GM19455 (cell line): ENCODE data around the gene TIMM17A.
"Not testable (repeated sequence)": the region's sequence is repeated elsewhere in the genome, so short reads cannot be mapped to it uniquely, and the experiment has no call there.

Experiments used
- ATAC-seq: cut with Tn5 transposase; IDR thresholded peaks from one replicate; pipeline ENCODE4 v1.9.1; 2021; ENCODE audit not compliant: unreplicated experiment

The TIMM17A gene

GRCh38 chr1:202014060-202014459 lies 58.8 kb downstream of the TIMM17A start:
- ATAC-seq: no peak

DNA sequence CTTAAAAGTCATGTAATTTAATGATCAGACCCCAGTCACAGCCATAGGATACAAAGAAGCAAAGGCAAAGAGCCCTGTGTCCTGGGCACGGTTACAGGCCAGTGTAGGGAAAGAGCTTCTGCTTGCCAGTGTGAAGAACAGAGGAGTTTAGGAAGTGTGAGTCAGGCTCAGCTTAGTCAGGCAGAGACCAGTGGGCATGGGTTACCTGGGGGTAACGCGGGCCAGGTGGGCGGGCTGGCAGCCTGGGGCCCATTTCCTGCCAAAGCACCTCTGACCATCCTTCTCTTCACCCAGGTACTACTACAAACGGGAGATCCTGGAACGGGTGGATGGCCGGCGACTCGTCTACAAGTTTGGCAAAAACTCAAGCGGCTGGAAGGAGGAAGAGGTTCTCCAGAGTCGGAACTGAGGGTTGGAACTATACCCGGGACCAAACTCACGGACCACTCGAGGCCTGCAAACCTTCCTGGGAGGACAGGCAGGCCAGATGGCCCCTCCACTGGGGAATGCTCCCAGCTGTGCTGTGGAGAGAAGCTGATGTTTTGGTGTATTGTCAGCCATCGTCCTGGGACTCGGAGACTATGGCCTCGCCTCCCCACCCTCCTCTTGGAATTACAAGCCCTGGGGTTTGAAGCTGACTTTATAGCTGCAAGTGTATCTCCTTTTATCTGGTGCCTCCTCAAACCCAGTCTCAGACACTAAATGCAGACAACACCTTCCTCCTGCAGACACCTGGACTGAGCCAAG lies 59.8 kb downstream of the TIMM17A start:
- no peak for ATAC-seq

DNA sequence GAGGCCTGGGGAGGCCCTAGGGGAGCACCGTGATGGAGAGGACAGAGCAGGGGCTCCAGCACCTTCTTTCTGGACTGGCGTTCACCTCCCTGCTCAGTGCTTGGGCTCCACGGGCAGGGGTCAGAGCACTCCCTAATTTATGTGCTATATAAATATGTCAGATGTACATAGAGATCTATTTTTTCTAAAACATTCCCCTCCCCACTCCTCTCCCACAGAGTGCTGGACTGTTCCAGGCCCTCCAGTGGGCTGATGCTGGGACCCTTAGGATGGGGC lies 60.3 kb downstream of the TIMM17A start:
- no peak for ATAC-seq

GRCh38 chr1:202016022-202016810 lies 60.9 kb downstream of the TIMM17A start:
- ATAC-seq: no peak

DNA sequence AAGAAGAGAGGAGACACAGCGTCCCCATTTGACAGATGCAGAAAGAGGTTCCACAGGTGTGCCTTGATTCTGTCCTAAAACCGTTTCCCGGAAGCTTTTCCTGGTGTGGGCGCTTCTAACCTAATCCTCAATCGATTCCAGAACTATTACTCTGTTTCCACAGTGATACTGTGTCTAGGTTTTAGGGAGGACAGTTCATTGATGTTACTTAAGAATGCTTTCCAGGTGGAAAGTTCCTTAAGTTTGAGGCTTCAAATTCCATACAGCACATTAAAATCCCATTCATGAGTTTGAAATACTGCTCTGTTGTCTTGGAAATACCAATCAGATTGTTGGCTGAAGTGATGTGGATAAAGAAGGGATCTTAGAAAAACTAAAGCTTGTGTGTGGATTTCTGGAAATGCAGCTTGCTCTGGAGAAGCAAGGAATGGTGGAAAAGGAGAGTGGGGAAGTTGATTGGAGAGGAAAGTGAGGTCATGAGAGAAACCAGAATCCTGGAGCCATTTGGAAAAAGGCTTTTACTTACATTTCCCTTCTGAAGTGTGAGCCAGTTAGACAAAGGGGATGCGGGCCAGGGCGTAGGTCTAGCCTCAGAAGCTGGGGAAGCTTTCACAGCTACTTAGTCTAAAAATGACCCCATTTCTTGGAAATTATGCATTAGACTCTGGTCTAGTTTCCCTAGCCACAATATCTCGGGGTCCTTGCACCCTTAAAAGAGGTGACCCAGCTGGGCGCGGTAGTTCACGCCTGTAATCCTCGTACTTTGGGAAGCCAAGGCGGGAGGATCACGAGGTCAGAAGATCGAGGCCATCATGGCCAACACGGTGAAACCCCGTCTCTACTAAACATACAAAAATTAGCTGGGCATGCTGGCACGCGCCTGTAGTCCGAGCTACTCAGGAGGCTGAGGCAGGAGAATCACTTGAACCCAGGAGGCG lies 61.8 kb downstream of the TIMM17A start:
- ATAC-seq: no peak

DNA sequence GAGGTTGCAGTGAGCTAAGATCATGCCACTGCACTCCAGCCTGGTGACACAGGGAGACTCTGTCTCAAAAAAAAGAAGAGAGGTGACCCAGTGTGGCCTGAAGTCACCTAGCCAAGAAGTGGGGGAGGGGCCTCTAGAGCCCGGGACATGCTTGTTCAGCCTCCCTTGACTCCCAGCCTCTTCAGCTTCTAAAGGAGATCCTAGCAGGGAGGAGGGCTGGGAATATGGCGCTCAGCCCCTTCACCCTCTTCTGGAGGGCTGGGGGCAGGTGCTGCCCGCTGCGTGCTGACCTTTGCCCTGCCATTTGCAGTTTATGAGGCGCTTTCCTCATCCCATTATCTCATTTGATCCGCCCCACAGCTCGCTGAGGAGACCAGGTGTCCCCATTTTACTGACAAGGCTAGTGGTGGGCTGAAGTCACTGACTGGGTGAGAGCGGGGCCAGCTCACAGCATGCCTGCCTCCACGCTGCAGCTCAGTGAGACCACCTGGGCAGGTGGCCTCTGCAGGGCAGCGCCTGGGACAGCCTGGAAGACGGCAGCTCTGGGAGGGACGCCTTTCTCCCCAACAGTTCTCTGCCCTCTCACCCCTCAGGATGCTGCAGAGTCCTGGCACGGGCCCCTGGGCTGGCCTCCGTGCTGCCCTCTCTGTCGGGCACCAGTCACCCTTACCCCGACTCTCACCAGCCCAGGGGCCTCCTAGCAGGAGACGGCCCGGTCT lies 62.6 kb downstream of the TIMM17A start:
- no peak for ATAC-seq

DNA sequence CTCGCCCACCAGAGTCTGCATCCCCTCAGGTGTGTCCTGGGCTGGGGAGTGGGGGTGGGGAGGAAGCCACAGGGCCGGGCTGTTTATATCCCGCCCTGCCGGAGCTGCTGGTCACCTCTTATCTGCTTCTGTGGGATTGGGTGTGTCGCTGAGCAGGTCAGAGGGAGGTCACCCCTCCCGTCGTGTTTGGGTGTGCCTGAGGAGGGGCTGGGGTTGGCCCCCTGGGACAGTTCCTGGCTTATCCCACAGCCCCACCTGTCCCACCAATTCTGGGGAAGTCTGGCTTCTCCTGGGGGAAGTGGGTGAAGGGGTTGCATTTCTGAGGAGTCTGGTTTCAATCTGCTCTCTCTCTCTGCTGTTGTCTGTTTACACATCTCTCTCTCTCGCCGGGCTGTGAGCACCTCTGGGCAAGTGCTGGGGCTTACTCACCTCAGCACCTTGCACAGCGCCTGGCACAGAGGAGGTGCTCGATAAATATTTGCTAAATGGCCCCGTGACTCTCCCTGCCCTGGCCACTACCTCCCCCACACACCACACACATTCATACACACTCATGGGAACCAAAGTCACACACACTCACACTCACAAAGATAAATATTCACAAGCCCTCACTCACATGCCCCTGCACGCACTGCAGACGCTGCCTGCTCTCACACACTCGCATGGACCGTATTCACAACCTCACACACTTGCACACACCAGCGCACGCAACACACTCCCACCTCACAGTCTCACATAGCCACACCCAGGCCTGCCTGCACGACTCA lies 63.3 kb downstream of the TIMM17A start:
- ATAC-seq: no peak

GRCh38 chr1:202019235-202019558 lies 63.9 kb downstream of the TIMM17A start:
- ATAC-seq: not testable (repeated sequence)
